Measurements from ENCODE around the gene SGF29. TPM values are rescaled to one million over a fixed set of nuclear protein-coding genes. Genes with fewer than 3 reads are reported as not detected.

SGF29 gene
- total RNA-seq (2022; extraction: Qiagen RNA extraction) = 18.3 to 24.9 TPM (median 20.4 TPM) in 5 replicates

DNA sequence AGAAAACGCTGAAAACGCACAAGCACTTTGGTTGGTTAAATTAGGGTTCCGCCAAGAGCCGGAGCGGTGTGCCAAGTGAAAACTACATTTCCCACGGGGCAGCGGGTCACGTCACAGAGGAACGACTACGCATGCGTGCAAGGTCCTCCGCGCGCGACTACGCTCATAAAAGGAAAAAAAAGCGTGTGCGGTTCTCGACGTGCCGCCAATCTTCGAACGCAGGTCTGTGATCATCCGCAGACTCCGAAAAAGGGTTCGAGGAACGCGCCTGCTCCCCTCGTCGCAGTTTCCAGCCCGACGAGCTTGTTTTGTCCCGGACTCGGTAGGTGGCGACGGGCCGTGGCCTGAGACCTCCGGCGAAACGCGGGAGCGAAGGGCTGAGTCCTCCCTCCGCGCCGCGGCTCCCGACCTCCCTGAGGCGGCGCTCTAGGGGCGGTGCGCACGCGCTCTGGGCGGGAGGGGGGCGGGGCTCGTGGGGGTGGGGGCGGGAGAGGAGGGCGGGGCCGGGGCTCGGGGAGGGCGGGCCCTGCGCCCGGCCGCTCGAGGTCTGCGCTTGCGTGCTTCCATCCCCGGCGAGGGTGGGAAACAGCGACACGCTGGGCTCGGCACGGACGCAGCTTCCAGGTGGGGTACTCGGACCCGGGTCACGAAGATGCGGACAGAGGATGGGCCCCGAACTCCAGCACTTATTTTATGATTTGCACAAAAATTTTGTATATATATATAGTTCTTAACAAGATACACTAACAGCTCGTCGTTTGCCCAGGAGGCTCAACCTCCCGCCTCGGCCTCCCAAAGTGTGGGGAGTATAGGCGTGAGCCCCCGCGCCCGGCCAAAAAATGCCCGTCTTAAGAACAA lies at the start of gene SGF29:
TSS of gene SGF29 (plus strand) at position 145 of the 858 bp plus-strand sequence. CDS start 27,150 bp downstream, outside the sequence.

DNA sequence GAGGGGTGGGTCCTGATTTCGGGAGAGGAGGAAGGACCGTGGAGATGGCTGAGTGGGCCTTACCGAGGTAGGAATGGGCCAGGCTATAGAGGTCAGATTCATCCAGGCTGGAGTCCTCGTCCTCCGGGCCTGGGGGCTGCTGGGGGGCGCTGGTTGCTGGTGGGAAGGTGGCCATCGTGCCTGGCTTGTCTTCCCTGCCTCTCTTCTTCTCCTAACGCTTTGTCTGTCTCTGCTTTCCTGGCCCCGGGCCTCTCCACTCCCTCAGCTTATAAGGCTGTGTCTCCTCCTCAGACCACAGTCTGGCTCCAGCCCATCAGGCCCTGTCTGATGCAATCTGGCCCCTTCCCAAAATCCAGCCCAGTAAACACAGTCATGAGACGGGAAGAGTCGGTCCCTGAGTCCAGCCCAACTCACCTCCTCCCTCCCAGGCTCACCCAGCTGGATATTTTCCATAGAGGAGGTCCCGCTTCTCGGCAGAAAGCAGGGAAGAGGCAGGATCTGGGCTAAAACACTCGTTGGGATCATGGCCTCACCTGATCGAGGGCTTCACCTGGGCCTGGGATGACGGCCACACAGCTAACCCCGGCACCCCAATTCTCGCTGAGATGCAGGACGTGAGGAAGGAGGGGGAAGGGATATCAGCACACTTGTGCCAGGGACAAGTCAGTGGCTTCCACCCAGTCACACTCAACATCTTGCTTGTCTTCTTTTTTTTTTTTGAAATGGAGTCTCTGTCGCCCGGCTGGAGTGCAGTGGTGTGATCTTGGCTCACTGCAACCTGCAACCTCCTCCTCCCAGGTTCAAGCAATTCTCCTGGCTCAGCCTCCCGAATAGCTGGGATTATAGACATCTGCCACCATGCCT lies 14.8 kb upstream of the SGF29 start, which contains the start of gene NUPR1:
TSS of gene NUPR1 (minus strand) at position 242 of the 864 bp plus-strand sequence. CDS start at position 175, 67 bp downstream.

DNA sequence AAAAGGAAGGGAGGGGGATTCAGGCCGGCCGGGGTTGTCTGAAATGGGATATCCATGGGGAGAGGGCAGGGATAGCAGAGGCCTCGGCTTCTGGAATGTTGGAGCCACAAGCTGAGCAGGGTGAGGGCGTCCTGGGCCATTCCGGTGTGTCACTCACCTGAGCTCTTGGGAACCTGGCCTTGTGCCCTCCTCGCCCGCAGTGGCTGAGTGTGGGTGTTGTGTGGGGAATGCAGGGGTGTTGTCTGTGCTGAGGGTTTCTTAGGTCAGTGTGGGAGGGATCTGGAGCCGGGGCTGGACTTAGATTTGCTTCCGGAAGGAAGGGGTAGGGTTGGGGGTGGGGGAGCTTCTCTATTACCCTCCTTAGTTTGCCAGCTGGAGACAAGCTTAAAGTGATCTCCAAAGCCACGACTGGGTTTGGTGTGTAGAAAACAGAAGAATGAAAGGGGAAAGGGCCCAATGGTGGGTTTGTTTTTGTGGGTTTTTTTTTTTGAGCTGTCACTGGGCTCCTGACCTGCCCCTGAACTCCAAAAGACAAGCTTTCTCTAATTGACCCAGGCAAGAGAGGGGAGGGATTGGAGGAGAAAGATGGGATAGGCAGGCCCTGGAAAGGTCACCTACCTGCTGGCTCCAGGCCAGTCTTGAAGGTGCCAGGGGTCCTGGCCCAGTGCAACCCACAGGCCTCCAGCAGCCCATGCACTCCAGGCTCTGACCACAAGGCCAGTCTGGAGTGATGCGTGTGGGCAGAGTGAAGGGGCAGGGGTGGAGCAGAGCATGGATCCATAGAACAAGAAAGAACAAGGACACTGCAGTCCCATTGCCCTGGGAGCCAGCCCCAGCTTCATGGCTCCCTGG lies 43.3 kb downstream of the SGF29 start, which contains the start of gene SULT1A2:
TSS of gene SULT1A2 (minus strand) at position 211 of the 852 bp plus-strand sequence. CDS start 1,120 bp downstream, outside the sequence.

DNA sequence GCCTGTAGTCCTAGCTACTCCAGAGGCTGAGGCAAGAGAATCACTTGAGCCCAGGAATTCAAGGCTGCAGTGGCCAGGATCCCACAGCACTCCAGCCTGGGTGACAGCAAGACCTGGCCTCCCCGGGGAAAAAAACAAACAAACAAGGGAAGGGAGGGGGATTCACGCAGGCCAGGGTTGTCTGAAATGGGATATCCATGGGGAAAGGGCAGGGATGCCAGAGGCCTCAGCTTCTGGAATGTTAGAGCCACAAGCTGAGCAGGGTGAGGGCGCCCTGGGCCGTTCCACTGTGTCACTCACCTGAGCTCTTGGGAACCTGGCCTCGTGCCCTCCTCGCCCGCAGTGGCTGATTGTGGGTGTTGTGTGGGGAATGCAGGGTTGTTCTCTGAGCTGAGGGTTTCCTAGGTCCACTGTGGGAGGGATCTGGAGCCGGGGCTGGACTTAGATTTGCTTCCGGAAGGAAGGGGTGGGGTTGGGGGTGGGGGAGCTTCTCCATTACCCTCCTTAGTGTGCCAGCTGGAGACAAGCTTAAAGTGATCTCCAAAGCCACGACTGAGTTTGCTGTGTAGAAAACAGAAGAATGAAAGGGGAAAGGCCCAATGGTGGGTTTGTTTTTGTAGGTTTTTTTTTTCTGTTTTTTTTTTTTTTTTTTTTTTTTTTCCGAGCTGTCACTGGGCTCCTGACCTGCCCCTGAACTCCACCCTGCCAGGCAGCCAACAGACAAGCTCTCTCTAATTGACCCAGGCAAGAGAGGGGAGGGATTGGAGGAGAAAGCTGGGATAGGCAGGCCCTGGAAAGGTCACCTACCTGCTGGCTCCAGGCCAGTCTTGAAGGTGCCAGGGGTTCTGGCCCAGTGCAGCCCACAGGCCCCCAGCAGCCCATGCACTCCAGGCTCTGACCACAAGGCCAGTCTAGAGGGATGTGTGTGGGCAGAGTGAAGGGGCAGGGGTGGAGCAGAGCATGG lies 56.2 kb downstream of the SGF29 start, which contains the start of gene SULT1A1:
TSS of gene SULT1A1 (minus strand) at position 414 of the 964 bp plus-strand sequence. CDS start 1,189 bp downstream, outside the sequence.

GRCh38 chr16:28637765-28638164 lies 84.0 kb downstream of the SGF29 start, which contains the start of gene NPIPB8:
TSS of gene NPIPB8 (plus strand) at chr16:28638065. CDS start at chr16:28638361, 296 bp downstream.

Other genes starting within 250 kb of the SGF29 start
- gene NPIPB6, start 190.4 kb upstream of the SGF29 start, total RNA-seq (2022; extraction: Qiagen RNA extraction) = 1.2 to 2.0 TPM (median 1.7 TPM) in 5 replicates
- gene EIF3CL, start 150.1 kb upstream of the SGF29 start, total RNA-seq (2022; extraction: Qiagen RNA extraction) = 61.2 to 124 TPM (median 71.7 TPM) in 5 replicates
- 0.29 to 0.50 TPM (median 0.37 TPM) in 4 of 5 replicates, not detected in the other for gene NPIPB7, start 81.6 kb upstream of the SGF29 start, total RNA-seq (2022; extraction: Qiagen RNA extraction)
- 19.4 to 38.3 TPM (median 32.4 TPM) in 5 replicates for gene CLN3, start 61.8 kb upstream of the SGF29 start, total RNA-seq (2022; extraction: Qiagen RNA extraction)
- 0.04 to 0.09 TPM (median 0.05 TPM) in 3 of 5 replicates, not detected in the others for gene APOBR, start 59.3 kb upstream of the SGF29 start, total RNA-seq (2022; extraction: Qiagen RNA extraction)
- not detected in 5 replicates for gene IL27, start 47.1 kb upstream of the SGF29 start, total RNA-seq (2022; extraction: Qiagen RNA extraction)
- 11.2 to 18.4 TPM (median 14.4 TPM) in 5 replicates for gene NUPR1, start 14.9 kb upstream of the SGF29 start, total RNA-seq (2022; extraction: Qiagen RNA extraction)
- gene SULT1A2, start 43.1 kb downstream of the SGF29 start, total RNA-seq (2022; extraction: Qiagen RNA extraction) = 0.11 to 0.19 TPM (median 0.16 TPM) in 4 of 5 replicates, not detected in the other
- 5.3 to 6.6 TPM (median 5.5 TPM) in 5 replicates for gene SULT1A1, start 56.1 kb downstream of the SGF29 start, total RNA-seq (2022; extraction: Qiagen RNA extraction)
- gene NPIPB8, start 84.1 kb downstream of the SGF29 start, total RNA-seq (2022; extraction: Qiagen RNA extraction) = 0.59 TPM in 1 of 5 replicates, not detected in the others
- 193 to 400 TPM (median 345 TPM) in 5 replicates for gene EIF3C, start 157.5 kb downstream of the SGF29 start, total RNA-seq (2022; extraction: Qiagen RNA extraction)
- gene NPIPB9, start 197.9 kb downstream of the SGF29 start, total RNA-seq (2022; extraction: Qiagen RNA extraction) = 0.88 to 2.5 TPM (median 1.5 TPM) in 5 replicates

Data from A549 treated with Mapracorat at 1 μM for 4 hours (cell line).